NK-92 treated with Interleukin-12 subunit alpha and Interleukin-12 subunit beta, amount 100 ng/mL, for 24 hours (cell line): Measurements from ENCODE around the gene YEATS2.

Experiments used
- DNase-seq: peaks from one replicate; lab custom pipeline; 2025; lab: John Stamatoyannopoulos, UW

YEATS2 gene

DNA sequence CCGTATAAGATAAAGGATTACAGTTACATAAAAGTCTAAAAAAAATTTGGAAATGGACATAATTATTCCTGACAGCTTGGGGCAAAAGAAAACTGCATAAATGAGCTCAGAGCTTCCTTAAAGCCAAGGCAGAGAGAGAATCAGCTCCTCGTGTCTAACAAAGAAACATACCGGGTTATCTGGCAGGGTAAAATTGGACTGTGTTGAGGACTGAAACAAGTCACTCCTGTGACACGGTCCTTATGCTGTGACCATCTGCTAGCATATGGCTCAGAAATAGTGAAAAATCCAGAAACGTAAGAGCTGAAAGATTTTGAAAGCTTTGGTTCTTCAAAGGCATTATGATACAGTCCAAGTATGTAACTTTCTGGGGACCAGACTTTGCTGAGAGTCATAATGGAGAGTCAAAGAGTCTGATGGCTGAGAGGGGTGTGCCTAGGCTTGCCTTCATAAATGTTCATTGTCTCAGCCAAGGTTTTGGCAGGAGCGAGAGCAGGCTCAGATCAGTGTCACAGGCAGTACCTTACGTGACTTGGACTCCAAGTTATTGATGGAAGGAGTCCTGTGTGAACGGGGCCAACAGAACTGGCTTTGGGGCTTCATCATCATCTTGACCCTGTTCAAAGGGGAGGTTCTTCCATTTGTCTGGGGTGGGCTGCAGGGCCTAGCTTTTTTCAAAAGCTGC, 115.3 kb downstream of the YEATS2 start:
- no peak for DNase-seq

- no peak for DNase-seq
Observed at GRCh38 chr3:183814240-183814639, 116.6 kb downstream of the YEATS2 start.

DNA sequence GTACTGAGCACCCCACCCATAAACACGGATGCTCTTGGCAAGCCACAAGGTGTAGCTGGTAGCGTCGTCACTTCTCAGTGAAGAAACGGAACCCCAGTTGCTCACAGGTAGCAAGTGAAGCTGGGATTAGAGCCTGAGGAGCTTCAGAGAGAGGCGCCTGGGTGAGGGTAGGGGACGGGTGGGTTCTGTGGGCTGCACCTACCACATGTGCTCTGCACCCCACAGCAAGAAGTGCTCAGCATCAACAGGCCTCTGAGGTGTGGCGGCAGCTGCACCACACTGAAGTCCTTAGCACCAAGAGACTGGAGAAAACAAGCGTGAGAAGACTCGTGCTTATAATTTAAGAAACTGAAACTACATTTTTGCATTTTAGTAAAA, 118.0 kb downstream of the YEATS2 start:
- no peak for DNase-seq

DNA sequence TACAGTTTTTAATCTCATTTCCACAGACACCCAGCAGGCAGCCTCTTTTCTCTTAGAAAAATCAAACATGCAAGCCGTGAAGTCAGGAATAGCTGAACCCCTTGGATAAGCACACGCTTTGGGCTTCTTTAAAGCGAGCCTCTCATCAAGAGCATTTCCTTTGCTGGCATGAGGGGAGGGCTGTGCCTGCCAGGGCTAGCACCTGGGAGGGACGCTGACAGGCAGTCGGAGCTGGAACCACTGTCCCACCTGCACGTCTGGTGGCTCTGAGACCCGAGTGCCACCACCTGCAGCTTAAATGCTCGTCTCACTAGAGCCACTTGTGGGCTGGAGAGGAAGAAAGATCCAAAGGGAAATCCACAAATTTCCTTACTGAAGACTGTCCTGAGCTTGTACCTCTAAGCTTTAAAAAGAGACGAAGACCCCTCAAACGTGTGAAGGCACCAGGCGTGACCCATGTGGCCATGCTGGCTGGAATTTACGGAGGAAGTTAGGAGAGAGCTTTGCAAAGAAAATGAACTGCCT, 118.4 kb downstream of the YEATS2 start:
- DNase-seq: no peak

DNA sequence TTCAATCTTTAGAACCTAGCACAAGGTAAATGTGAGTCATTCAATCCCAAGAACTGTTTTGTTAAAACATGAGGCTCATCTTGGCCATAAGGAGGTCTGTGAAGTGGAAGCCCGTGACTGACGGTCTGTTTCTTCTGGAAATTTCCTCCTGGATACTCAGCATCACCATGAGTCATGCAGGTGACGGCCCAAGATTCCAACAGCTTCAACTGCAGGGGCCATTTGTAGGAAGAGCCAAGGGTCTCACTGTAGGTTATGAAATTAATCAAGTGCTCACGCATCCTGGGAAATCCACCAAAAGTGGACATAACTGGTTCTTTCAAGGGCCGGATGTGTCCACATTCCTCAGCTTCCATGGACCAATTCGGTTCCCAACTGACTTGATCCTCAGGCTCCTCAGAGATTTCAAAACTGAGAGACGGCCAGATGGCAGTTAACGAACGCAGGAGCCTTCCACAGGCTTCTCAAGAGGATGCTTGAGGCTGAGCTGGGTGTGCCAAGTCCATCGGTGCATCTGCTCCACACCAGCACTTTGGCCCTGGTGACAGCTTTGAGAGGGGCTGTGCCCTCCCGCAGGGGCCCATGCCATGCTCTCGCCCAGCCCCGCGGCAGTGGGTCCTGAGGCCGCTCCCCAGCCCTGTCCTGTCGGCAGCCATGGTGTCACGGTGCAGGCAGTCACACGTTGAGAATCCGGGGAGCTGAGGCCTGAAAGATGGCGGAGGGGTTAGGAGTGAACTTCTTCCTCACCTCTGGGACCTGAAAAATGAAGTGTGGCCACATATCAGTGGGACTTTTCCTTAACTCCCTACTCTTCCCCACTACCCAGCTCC, 119.3 kb downstream of the YEATS2 start:
- no peak for DNase-seq

DNA sequence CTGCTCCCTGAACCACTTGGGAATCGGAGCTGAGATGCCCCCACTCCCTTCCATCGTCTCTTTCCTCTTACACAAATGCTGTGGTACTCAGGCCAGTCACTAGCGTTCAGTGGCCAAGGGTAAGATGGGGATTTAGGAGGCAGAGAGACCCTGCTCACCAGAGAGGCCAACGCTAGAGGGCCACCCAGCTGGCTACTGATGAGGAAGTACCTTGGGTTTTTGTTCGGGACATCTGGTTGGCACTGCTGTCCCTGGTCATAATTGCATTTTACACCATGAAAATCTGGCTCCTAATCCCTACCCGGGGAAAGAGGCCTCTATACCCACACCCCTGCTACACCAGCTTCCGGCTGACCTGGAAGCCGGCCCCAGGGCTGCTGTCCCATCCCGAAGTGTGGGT, 120.0 kb downstream of the YEATS2 start:
- no peak for DNase-seq

GRCh38 chr3:183818041-183818620, 120.5 kb downstream of the YEATS2 start:
- DNase-seq: no peak

DNA sequence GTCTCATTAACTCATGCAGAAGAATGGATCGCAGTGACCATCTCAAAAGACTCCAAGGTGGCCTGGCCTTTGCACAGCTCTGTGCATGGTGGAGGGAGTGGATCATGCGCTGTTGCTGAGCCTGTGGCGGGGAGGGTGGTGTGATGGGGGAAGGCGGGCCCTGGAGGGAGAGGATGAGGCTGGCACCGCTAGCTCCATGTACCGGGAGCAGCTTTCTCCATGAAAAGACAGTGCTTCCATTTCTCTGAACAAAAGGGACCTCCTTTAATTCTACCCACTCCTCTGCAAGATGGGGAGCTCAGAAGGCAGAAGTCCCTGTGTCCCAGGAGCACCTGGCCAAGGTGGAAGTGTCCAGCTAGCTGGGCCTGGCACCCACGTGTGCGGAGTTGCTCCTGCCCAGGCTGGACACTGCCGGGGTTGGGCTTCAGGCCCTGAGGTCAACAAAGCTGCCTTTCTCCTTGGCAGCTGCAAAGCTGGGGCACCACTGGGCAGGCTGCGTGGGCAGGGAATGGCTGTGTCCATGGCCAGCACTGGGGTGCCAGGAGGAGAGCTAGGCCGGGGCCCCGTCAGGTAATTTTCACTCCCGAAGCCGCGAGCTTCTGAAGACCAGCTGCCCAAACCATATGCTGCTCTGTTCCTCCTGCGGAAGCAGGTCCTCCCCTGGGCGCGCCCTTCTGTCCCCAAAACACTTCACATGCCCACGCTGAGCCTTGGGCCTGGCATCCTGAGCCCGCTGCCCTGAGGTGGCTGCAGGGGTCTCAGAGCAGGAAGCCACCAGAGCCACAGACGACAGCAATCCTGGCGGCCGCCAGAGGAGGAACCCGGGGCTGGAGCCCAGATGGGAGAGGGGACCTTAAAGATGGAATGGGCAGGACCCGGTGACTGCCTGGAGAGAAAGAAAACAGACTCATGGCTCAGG, 121.4 kb downstream of the YEATS2 start:
- DNase-seq: no peak

- DNase-seq: no peak
Observed at GRCh38 chr3:183819831-183820230, 122.2 kb downstream of the YEATS2 start.

GRCh38 chr3:183822631-183823030, 125.0 kb downstream of the YEATS2 start:
- DNase-seq: no peak

- no peak for DNase-seq
Observed at GRCh38 chr3:183823963-183824362, 126.4 kb downstream of the YEATS2 start.

DNA sequence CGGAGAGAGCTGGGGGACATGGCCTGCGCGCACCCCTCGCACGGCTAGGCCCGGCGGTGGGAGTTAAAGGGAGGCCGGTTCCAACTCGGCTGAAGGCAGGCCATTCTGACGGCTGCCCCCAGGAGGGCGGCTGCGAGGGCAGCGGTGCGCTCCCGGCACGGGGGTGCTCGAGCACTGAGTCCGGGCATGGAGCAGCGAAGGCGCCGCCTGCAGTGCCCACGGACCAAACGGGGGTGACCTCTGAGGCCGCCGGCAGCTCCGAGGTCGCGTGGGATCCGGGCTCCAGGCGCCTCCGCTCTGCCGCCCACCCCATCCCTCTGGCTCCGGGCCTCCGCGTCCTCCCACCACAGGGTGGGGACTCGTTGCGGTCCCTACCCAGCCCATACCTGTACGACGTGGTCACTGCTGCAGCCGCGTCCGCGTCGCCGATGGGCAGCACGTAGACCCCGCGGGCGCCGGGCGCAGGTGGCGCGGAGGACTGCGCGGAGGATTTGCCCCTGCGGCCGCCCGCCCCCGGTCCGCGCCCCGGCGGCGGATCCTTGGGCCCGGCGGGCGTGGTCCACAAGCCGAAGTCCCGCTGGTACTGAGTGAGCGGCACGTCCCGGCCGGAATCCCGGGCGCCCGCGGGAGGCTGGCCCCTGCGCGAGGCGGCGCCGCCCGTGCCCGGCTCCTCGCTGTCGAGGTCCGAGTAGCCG, 127.3 kb downstream of the YEATS2 start:
- no peak for DNase-seq

DNA sequence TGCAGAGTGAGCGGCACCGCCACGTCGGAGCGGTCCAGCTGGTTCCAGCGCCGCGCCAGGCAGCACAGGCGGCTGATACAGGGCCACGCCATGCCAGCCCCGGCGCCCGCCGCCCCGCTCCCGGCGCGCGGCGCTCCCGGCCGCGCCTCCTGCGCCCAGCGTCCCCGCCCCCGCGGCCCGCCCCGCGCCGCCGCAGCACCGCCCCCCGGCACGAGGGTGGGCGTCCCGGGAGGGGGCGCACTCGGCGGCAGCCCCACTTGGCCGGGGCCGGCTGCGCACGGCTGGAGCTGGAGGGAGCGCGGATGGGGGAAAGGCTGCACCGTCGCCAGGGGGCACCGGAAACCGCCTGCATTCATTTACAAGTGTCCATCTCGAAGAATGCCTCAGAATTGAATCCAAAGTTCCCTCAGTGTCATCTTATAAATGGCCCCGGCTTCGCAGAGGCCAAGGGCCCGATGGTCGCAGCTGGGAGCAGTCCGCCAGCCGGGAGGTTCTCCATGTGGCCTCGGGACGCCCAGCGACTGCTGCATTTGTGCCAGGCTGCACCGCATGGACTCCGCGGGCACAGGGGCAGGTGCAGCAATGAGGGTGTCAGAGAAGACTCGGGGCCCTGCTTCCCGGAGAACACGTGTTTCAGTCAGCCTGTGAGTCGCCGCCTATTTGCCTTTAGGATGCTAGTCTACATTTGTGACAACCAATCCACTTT, 128.0 kb downstream of the YEATS2 start, which contains the start of gene MAP6D1:
Gene MAP6D1, minus strand, starts transcription at position 122 of the 706 bp plus-strand sequence. Its CDS starts 30 bp downstream, at position 92.
- DNase-seq: no peak

- no peak for DNase-seq
Observed at GRCh38 chr3:183826448-183827250, 129.1 kb downstream of the YEATS2 start.

- no peak for DNase-seq
Observed at GRCh38 chr3:183827809-183828537, 130.4 kb downstream of the YEATS2 start.

DNA sequence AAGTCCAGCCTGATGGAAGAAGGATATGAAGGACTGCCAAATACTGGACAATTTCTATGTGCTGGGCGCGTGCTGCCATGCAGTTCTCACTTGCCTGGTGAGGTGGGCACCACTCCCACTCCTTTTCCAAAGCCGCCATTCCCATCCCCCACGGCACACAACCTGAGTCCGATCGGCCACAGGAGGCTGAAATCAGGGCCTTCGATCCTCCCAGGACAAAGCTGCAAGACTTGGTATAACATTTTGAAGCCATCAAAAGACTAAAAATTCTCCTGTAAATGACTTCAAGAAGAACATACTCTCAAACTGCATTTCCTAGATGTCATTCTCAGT, 130.9 kb downstream of the YEATS2 start:
- no peak for DNase-seq

GRCh38 chr3:183829466-183829865, 131.9 kb downstream of the YEATS2 start:
- DNase-seq: no peak

DNA sequence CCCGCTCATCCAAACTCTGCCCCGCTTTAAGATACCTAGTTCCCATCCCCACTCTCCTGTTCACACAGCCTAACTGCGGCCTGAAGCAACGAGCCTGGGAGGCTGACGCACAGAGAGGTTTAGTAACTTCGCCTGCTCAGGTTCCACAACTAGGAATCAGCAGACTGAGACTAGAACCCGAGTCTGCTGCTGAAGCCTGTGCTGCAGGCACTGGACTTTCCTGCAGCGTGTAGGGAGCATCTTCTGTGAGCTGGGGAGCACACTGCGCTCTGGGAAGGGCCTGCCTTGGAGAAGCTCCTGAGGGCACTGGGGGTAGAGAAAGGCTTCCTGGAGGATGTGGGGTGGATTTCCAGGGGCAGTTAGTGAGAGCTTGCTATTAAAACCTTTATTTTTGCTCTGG, 132.6 kb downstream of the YEATS2 start:
- no peak for DNase-seq

GRCh38 chr3:183833516-183833915, 135.9 kb downstream of the YEATS2 start:
- no peak for DNase-seq
